ENCODE measurements around the gene NEGR1.

NEGR1 gene

GRCh38 chr1:71572038-71572437 is 710.3 kb downstream of the NEGR1 start:
- no peaks in the 10 kb centered on the region for H3K27me3 Mint-ChIP-seq (ENCODE audit: low read depth)
- no peak overlapping the region for H3K4me3 Mint-ChIP-seq
- DNase-seq (ENCODE audit: low spot score) = no peak
- H3K27ac Mint-ChIP-seq = no peak overlapping the region
- no peaks in the 10 kb centered on the region for H3K9me3 Mint-ChIP-seq
- no peaks in the 10 kb centered on the region for H3K36me3 Mint-ChIP-seq (ENCODE audit: low read depth)
- H3K4me1 Mint-ChIP-seq (ENCODE audit: low read depth) = no peaks in the 10 kb centered on the region

- Mint-ChIP-seq H3K4me3 (no peak overlapping the region), H3K27me3 (ENCODE audit: low read depth) (no peaks in the 10 kb centered on the region), H3K27ac (no peak overlapping the region), H3K36me3 (ENCODE audit: low read depth) (no peaks in the 10 kb centered on the region), H3K4me1 (ENCODE audit: low read depth) (no peaks in the 10 kb centered on the region), H3K9me3 (no peaks in the 10 kb centered on the region)
- no peak for DNase-seq (ENCODE audit: low spot score)
These were observed 715.9 kb downstream of the NEGR1 start for GRCh38 chr1:71566413-71566812.

GRCh38 chr1:71565831-71566230 is 716.5 kb downstream of the NEGR1 start:
- H3K4me3 Mint-ChIP-seq = no peak overlapping the region
- no peaks in the 10 kb centered on the region for H3K36me3 Mint-ChIP-seq (ENCODE audit: low read depth)
- DNase-seq (ENCODE audit: low spot score) = no peak
- H3K27ac Mint-ChIP-seq = no peak overlapping the region
- H3K27me3 Mint-ChIP-seq (ENCODE audit: low read depth) = no peaks in the 10 kb centered on the region
- H3K4me1 Mint-ChIP-seq (ENCODE audit: low read depth) = no peaks in the 10 kb centered on the region
- no peaks in the 10 kb centered on the region for H3K9me3 Mint-ChIP-seq

GRCh38 chr1:71565262-71565661 is 717.1 kb downstream of the NEGR1 start:
- no peaks in the 10 kb centered on the region for H3K36me3 Mint-ChIP-seq (ENCODE audit: low read depth)
- DNase-seq (ENCODE audit: low spot score) = no peak
- H3K4me3 Mint-ChIP-seq = no peak overlapping the region
- H3K9me3 Mint-ChIP-seq = no peaks in the 10 kb centered on the region
- H3K27ac Mint-ChIP-seq = no peak overlapping the region
- H3K27me3 Mint-ChIP-seq (ENCODE audit: low read depth) = no peaks in the 10 kb centered on the region
- H3K4me1 Mint-ChIP-seq (ENCODE audit: low read depth) = no peaks in the 10 kb centered on the region

GRCh38 chr1:71562298-71562697 is 720.0 kb downstream of the NEGR1 start:
- Mint-ChIP-seq H3K36me3 (ENCODE audit: low read depth) (no peaks in the 10 kb centered on the region), H3K9me3 (no peaks in the 10 kb centered on the region), H3K4me3 (no peak overlapping the region), H3K4me1 (ENCODE audit: low read depth) (no peaks in the 10 kb centered on the region), H3K27ac (no peak overlapping the region), H3K27me3 (ENCODE audit: low read depth) (no peaks in the 10 kb centered on the region)
- no peak for DNase-seq (ENCODE audit: low spot score)

GRCh38 chr1:71561729-71562128 is 720.6 kb downstream of the NEGR1 start:
- Mint-ChIP-seq H3K27ac (no peak overlapping the region), H3K9me3 (no peaks in the 10 kb centered on the region)
- DNase-seq (ENCODE audit: low spot score) = no peak

GRCh38 chr1:71561206-71561605 is 721.1 kb downstream of the NEGR1 start:
- H3K9me3 Mint-ChIP-seq = no peaks in the 10 kb centered on the region
- no peaks in the 10 kb centered on the region for H3K27me3 Mint-ChIP-seq (ENCODE audit: low read depth)

More at GRCh38 chr1:71561729-71562128, 720.6 kb downstream of the NEGR1 start:
- Mint-ChIP-seq H3K4me1 (ENCODE audit: low read depth) (no peaks in the 10 kb centered on the region), H3K4me3 (no peak overlapping the region), H3K36me3 (ENCODE audit: low read depth) (no peaks in the 10 kb centered on the region), H3K27me3 (ENCODE audit: low read depth) (no peaks in the 10 kb centered on the region)

GRCh38 chr1:71559880-71560279 is 722.5 kb downstream of the NEGR1 start:
- Mint-ChIP-seq H3K4me1 (ENCODE audit: low read depth) (no peaks in the 10 kb centered on the region), H3K9me3 (no peaks in the 10 kb centered on the region), H3K27ac (no peak overlapping the region), H3K27me3 (ENCODE audit: low read depth) (no peaks in the 10 kb centered on the region), H3K4me3 (no peak overlapping the region), H3K36me3 (ENCODE audit: low read depth) (no peaks in the 10 kb centered on the region)
- DNase-seq (ENCODE audit: low spot score) = no peak

More at GRCh38 chr1:71561206-71561605, 721.1 kb downstream of the NEGR1 start:
- Mint-ChIP-seq H3K4me1 (ENCODE audit: low read depth) (no peaks in the 10 kb centered on the region), H3K36me3 (ENCODE audit: low read depth) (no peaks in the 10 kb centered on the region), H3K4me3 (no peak overlapping the region), H3K27ac (no peak overlapping the region)
- no peak for DNase-seq (ENCODE audit: low spot score)

- Mint-ChIP-seq H3K27me3 (ENCODE audit: low read depth) (no peaks in the 10 kb centered on the region), H3K4me3 (no peak overlapping the region), H3K36me3 (ENCODE audit: low read depth) (no peaks in the 10 kb centered on the region), H3K9me3 (no peaks in the 10 kb centered on the region), H3K27ac (no peak overlapping the region), H3K4me1 (ENCODE audit: low read depth) (no peaks in the 10 kb centered on the region)
- DNase-seq (ENCODE audit: low spot score) = no peak
These were observed 725.2 kb downstream of the NEGR1 start for GRCh38 chr1:71557138-71557537.

GRCh38 chr1:71548398-71548890 is 733.9 kb downstream of the NEGR1 start:
- H3K4me3 Mint-ChIP-seq = no peak overlapping the region
- no peak for DNase-seq (ENCODE audit: low spot score)
- H3K27ac Mint-ChIP-seq = no peak overlapping the region
- H3K27me3 Mint-ChIP-seq (ENCODE audit: low read depth) = no peaks in the 10 kb centered on the region
- H3K36me3 Mint-ChIP-seq (ENCODE audit: low read depth) = no peaks in the 10 kb centered on the region
- H3K4me1 Mint-ChIP-seq (ENCODE audit: low read depth) = no peaks in the 10 kb centered on the region
- H3K9me3 Mint-ChIP-seq = no peaks in the 10 kb centered on the region

GRCh38 chr1:71542155-71542554 is 740.2 kb downstream of the NEGR1 start:
- no peak overlapping the region for H3K4me3 Mint-ChIP-seq
- H3K27me3 Mint-ChIP-seq (ENCODE audit: low read depth) = no peaks in the 10 kb centered on the region
- DNase-seq (ENCODE audit: low spot score) = no peak
- no peak overlapping the region for H3K27ac Mint-ChIP-seq
- H3K9me3 Mint-ChIP-seq = no peaks in the 10 kb centered on the region
- no peaks in the 10 kb centered on the region for H3K36me3 Mint-ChIP-seq (ENCODE audit: low read depth)
- no peaks in the 10 kb centered on the region for H3K4me1 Mint-ChIP-seq (ENCODE audit: low read depth)

GRCh38 chr1:71533950-71534349 is 748.4 kb downstream of the NEGR1 start:
- H3K4me3 Mint-ChIP-seq = no peak overlapping the region
- H3K4me1 Mint-ChIP-seq (ENCODE audit: low read depth) = no peaks in the 10 kb centered on the region
- no peaks in the 10 kb centered on the region for H3K27me3 Mint-ChIP-seq (ENCODE audit: low read depth)
- H3K36me3 Mint-ChIP-seq (ENCODE audit: low read depth) = no peaks in the 10 kb centered on the region
- H3K27ac Mint-ChIP-seq = no peak overlapping the region
- no peak for DNase-seq (ENCODE audit: low spot score)
- no peaks in the 10 kb centered on the region for H3K9me3 Mint-ChIP-seq

GRCh38 chr1:71532343-71532742 is 750.0 kb downstream of the NEGR1 start:
- Mint-ChIP-seq H3K4me3 (no peak overlapping the region), H3K36me3 (ENCODE audit: low read depth) (no peaks in the 10 kb centered on the region), H3K4me1 (ENCODE audit: low read depth) (no peaks in the 10 kb centered on the region), H3K27me3 (ENCODE audit: low read depth) (no peaks in the 10 kb centered on the region), H3K27ac (no peak overlapping the region), H3K9me3 (no peaks in the 10 kb centered on the region)
- DNase-seq (ENCODE audit: low spot score) = no peak

- Mint-ChIP-seq H3K4me3 (no peak overlapping the region), H3K36me3 (ENCODE audit: low read depth) (no peaks in the 10 kb centered on the region), H3K9me3 (no peaks in the 10 kb centered on the region), H3K27ac (no peak overlapping the region), H3K27me3 (ENCODE audit: low read depth) (no peaks in the 10 kb centered on the region), H3K4me1 (ENCODE audit: low read depth) (no peaks in the 10 kb centered on the region)
- no peak for DNase-seq (ENCODE audit: low spot score)
These were observed 755.5 kb downstream of the NEGR1 start for GRCh38 chr1:71526824-71527223.

GRCh38 chr1:71522721-71523120 is 759.6 kb downstream of the NEGR1 start:
- H3K27me3 Mint-ChIP-seq (ENCODE audit: low read depth) = no peaks in the 10 kb centered on the region
- no peak overlapping the region for H3K27ac Mint-ChIP-seq
- no peaks in the 10 kb centered on the region for H3K4me1 Mint-ChIP-seq (ENCODE audit: low read depth)
- H3K9me3 Mint-ChIP-seq = no peaks in the 10 kb centered on the region
- DNase-seq (ENCODE audit: low spot score) = no peak
- no peak overlapping the region for H3K4me3 Mint-ChIP-seq
- no peaks in the 10 kb centered on the region for H3K36me3 Mint-ChIP-seq (ENCODE audit: low read depth)
